Left lung (tissue), 10 donors: ENCODE measurements around the gene PSMA8. TPM values are rescaled to one million over a fixed set of nuclear protein-coding genes. Genes with fewer than 3 reads are reported as not detected.

Experiments used
- ATAC-seq: fragments of 200-7000 bp; cut with Tn5 transposase; one replicate; pipeline ENCODE4 v1.9.1; 2020; ENCODE audit warnings: moderate library complexity
- DNase-seq, 4 donors: peaks; one replicate each; pipeline ENCODE4 v3.0.0-alpha.2; 2013 to 2020
- H3K27ac ChIP-seq, 2 donors: fragments of 200-600 bp; sonication (generic) in 1 of 2; one replicate each; pipeline versions ENCODE4 v1.5.0 to v1.8.0; 2020 to 2021
- H3K27me3 ChIP-seq, 2 donors: fragments of 200-600 bp; sonication (generic) in 1 of 2; one replicate each; pipeline versions ENCODE4 v1.5.0 to v1.8.0; 2020 to 2021
- H3K36me3 ChIP-seq, 2 donors: fragments of 200-600 bp; sonication (generic) in 1 of 2; one replicate each; pipeline versions ENCODE4 v1.5.0 to v1.8.0; 2020 to 2021
- H3K4me1 ChIP-seq, 2 donors: fragments of 200-600 bp; one replicate each; pipeline ENCODE4 v1.8.0; 2021
- H3K4me3 ChIP-seq, 2 donors: fragments of 200-600 bp; sonication (generic) in 1 of 2; one replicate each; pipeline versions ENCODE4 v1.5.0 to v1.8.0; 2020 to 2021; ENCODE audit warnings: mild to moderate bottlenecking in 1 of 2
- H3K9me3 ChIP-seq, 2 donors: fragments of 200-600 bp; sonication (generic) in 1 of 2; one replicate each; pipeline versions ENCODE4 v1.5.0 to v1.8.0; 2020 to 2021
- CTCF ChIP-seq, 2 donors: fragments of 200-600 bp; sonication (generic) in 1 of 2; IDR thresholded peaks; one replicate each; pipeline versions ENCODE4 v1.5.0 to v1.8.0; 2021; ENCODE audit warnings: antibody characterized with exemption in 2 of 2
- intact Hi-C, 2 donors: fragments of 100-400 bp; cut with DNase I; formaldehyde crosslinking; loops; one replicate each; pipeline versions ENCODE4 v1.11.2 to v1.14.2; 2022
- polyA plus RNA-seq, 6 donors: library from polyadenylated mRNA; unstranded; fragments of 120-200 nt; gene quantifications; one replicate each; pipeline ENCODE4 v1.2.1, GENCODE V29; 2013; ENCODE audit not compliant: insufficient read length in 6 of 6
- total RNA-seq, 2 donors: library from RNA; stranded (reverse); fragmentation: NEBNext Ultra II Directional; extraction: Animal tissue kit (Norgen Biotek cat#: 25700); gene quantifications; one replicate each; pipeline ENCODE4 v1.2.1, GENCODE V29; 2021
- donor health status: DM: no; HTN: yes; CAD: no.
- donor health status: DM: no; HTN: no; CAD: no.

Gene PSMA8
- total and polyA plus RNA-seq, 8 donors: 0.13 to 0.15 TPM; not detected in 6

GRCh38 chr18:26089293-26090129, 44.2 kb upstream of the PSMA8 start:
- peak overlapping the region; percentile 67 to 84 for H3K4me3 ChIP-seq
- no peak for TF ChIP-seq CTCF (IDR thresholded peaks at IDR 0.05)
- H3K36me3 ChIP-seq: peaks cover 0 to 25% of the 10 kb centered on the region in 2 donors
- H3K27me3 ChIP-seq: no peaks in the 10 kb centered on the region
- H3K27ac ChIP-seq: peak overlapping the region; percentile 95 to 98
- DNase-seq (peak in 2 of 4 donors; percentile 10 to 27), ATAC-seq (no peak)
- intact Hi-C loops: no loop called here
- H3K9me3 ChIP-seq: no peaks in the 10 kb centered on the region
- H3K4me1 ChIP-seq: peaks cover 0 to 35% of the 10 kb centered on the region in 2 donors

GRCh38 chr18:26090130-26091046, 43.3 kb upstream of the PSMA8 start, which contains the start of gene SS18:
SS18 (minus strand) TSS chr18:26090613; CDS start chr18:26090569, 44 bp downstream.
- peak within 1 kb of the TSS; percentile 95 to 98 for H3K27ac ChIP-seq
- no peaks in the 10 kb centered on the region for H3K27me3 ChIP-seq
- intact Hi-C loops: no loop called here
- peaks cover 0 to 16% of the 10 kb centered on the region in 2 donors for H3K36me3 ChIP-seq
- H3K9me3 ChIP-seq: no peaks in the 10 kb centered on the region
- H3K4me1 ChIP-seq: peaks cover 0 to 35% of the 10 kb centered on the region in 2 donors
- TF ChIP-seq CTCF (IDR thresholded peaks at IDR 0.05): no peak
- peak within 1 kb of the TSS; percentile 67 to 84 for H3K4me3 ChIP-seq
- DNase-seq (peak; percentile 95 to 98 (median 96)), ATAC-seq (peak; percentile 97)

- H3K4me1 ChIP-seq: peaks cover 0 to 33% of the 10 kb centered on the region in 2 donors
- no peaks in the 10 kb centered on the region for H3K9me3 ChIP-seq
- peak overlapping the region; percentile 67 to 84 for H3K4me3 ChIP-seq
- H3K36me3 ChIP-seq: peaks cover 0 to 10% of the 10 kb centered on the region in 2 donors
- no peak for TF ChIP-seq CTCF (IDR thresholded peaks at IDR 0.05)
- no peaks in the 10 kb centered on the region for H3K27me3 ChIP-seq
- peak in 1 of 4 donors; percentile 65 for DNase-seq
- H3K27ac ChIP-seq: peak overlapping the region; percentile 95 to 98
- intact Hi-C loops: no loop called here
- ATAC-seq: peak; percentile 53
Measured at GRCh38 chr18:26091047-26091630, 42.5 kb upstream of the PSMA8 start.

GRCh38 chr18:26096852-26097251, 36.8 kb upstream of the PSMA8 start:
- no peaks in the 10 kb centered on the region for H3K27me3 ChIP-seq
- no peaks in the 10 kb centered on the region for H3K36me3 ChIP-seq
- H3K4me3 ChIP-seq: no peak overlapping the region
- no peak for TF ChIP-seq CTCF (IDR thresholded peaks at IDR 0.05)
- intact Hi-C loops: no loop called here
- DNase-seq: no peak
- no peak for ATAC-seq
- no peak overlapping the region for H3K27ac ChIP-seq
- H3K9me3 ChIP-seq: peaks cover 0 to 3% of the 10 kb centered on the region in 2 donors
- no peaks in the 10 kb centered on the region for H3K4me1 ChIP-seq
